ENCODE results near the gene MSANTD4. TPM values are rescaled to one million over a fixed set of nuclear protein-coding genes. Genes with fewer than 3 reads are reported as not detected.

MSANTD4 gene
- polyA plus RNA-seq, 1 of the 3 experiments (the other 2 are of a cell fraction): 6.2 TPM

- Histone ChIP-seq H3K27me3 (ENCODE audit: insufficient read depth) (no peaks in the 10 kb centered on the region), H2AFZ (ENCODE audit: low read depth) (no peak overlapping the region), H3K27ac (ENCODE audit: low read depth in 2 of 2, low read length in 1 of 2) (no peak overlapping the region), H3K4me1 (ENCODE audit: control insufficient read depth in 1 of 2, insufficient read depth in 2 of 2, low read depth in 1 of 2, low read length in 1 of 2) (no peaks in the 10 kb centered on the region), H3K9me2 (no peaks in the 10 kb centered on the region), H3K4me3 (ENCODE audit: low read depth in 2 of 2, low read length in 1 of 2) (no peak overlapping the region), H3K79me2 (ENCODE audit: insufficient read depth) (no peaks in the 10 kb centered on the region), H3K9me3 (no peaks in the 10 kb centered on the region), H3F3A (replicated peaks; ENCODE audit: insufficient read depth) (no peaks in the 10 kb centered on the region), H3K4me2 (no peak overlapping the region), H3K36me3 (replicated peaks in 1 of 2; ENCODE audit: control insufficient read depth in 1 of 2, insufficient read depth in 2 of 2, low read length in 1 of 2) (no peaks in the 10 kb centered on the region), H4K20me1 (ENCODE audit: insufficient read depth) (no peaks in the 10 kb centered on the region), H3K9ac (no peak overlapping the region)
- WGBS (ENCODE audit: low lambda C conversion rate): 65% methylated on average over 4 of the region's 4 CpGs
- ChIA-PET CTCF (interaction anchor here (0.6 to 1.1 kb wide), 2 partner anchors 14 to 1206 kb away, joined by 3 read pairs; no protein-coding TSS in a partner anchor), POLR2A (no interaction called here)
- TF ChIP-seq FOXJ3 (CRISPR knock-in tag; IDR thresholded peaks at IDR 0.05): no peak
- no peak for TF ChIP-seq MXI1 (IDR thresholded peaks at IDR 0.05; ENCODE audit: low read depth, low read length)
- no peak for TF ChIP-seq FOSL2 (IDR thresholded peaks at IDR 0.05; ENCODE audit: borderline replicate concordance, low read depth)
- TF ChIP-seq, protein P1, sequence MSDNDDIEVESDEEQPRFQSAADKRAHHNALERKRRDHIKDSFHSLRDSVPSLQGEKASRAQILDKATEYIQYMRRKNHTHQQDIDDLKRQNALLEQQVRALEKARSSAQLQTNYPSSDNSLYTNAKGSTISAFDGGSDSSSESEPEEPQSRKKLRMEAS (IDR thresholded peaks at IDR 0.05; ENCODE audit: low read depth): no peak
- no peak for DNase-seq
Measured at GRCh38 chr11:106030609-106031008, 8.6 kb upstream of the MSANTD4 start.

DNA sequence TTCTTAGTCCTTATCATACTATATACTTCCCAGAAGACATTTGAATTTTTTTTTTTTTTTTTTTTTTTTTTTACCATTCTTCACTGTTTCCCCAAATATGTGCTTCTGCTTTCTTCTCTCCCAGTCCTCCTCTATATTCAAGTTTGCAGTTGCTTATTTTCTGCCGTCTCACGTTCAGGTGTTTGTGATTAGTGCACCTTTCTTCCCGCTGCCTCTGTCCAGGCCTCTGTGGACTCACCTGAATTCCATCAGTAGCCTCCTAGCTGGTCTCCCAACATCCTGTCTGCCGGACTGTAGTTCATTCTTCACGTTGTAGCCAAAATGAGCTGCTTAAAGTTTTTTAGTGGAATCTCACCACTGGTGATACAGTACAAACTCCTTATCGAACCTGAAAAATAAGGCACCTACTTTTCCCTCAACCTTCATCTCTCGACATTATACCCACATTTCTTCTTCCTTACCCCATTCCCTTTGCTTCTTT lies 795 bp upstream of the MSANTD4 start:
- no peak for DNase-seq
- H3K4me1 ChIP-seq (ENCODE audit: control insufficient read depth in 1 of 2, insufficient read depth in 2 of 2, low read depth in 1 of 2, low read length in 1 of 2): peaks cover 0 to 24% of the 10 kb centered on the region in 2 experiments; a peak in 3 of 4 replicates
- peak overlapping the region; percentile 67 to 80 for H3K4me3 ChIP-seq (ENCODE audit: low read depth in 2 of 2, low read length in 1 of 2)
- no peaks in the 10 kb centered on the region for H3K9me2 ChIP-seq
- POLR2A ChIA-PET: no interaction called here
- H3K36me3 ChIP-seq (replicated peaks in 1 of 2; ENCODE audit: control insufficient read depth in 1 of 2, insufficient read depth in 2 of 2, low read length in 1 of 2): peaks cover 7 to 21% of the 10 kb centered on the region in 2 experiments
- TF ChIP-seq GABPA (IDR thresholded peaks at IDR 0.05; ENCODE audit: low read depth): no peak
- TF ChIP-seq EP300 (IDR thresholded peaks at IDR 0.05; ENCODE audit: borderline replicate concordance in 1 of 2, low read depth in 1 of 2, low read length in 1 of 2): no peak
- no peak for TF ChIP-seq NRF1 (IDR thresholded peaks at IDR 0.05; ENCODE audit: low read depth, low read length)
- no peak for TF ChIP-seq MEF2A (IDR thresholded peaks at IDR 0.05; ENCODE audit: borderline replicate concordance, low read depth)
- no peak for TF ChIP-seq CHD2 (IDR thresholded peaks at IDR 0.05; ENCODE audit: low read length, partially characterized antibody)
- TF ChIP-seq, protein P2, sequence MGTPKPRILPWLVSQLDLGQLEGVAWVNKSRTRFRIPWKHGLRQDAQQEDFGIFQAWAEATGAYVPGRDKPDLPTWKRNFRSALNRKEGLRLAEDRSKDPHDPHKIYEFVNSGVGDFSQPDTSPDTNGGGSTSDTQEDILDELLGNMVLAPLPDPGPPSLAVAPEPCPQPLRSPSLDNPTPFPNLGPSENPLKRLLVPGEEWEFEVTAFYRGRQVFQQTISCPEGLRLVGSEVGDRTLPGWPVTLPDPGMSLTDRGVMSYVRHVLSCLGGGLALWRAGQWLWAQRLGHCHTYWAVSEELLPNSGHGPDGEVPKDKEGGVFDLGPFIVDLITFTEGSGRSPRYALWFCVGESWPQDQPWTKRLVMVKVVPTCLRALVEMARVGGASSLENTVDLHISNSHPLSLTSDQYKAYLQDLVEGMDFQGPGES (IDR thresholded peaks at IDR 0.05; ENCODE audit: low read depth, low read length): no peak
- TF ChIP-seq, protein P3, sequence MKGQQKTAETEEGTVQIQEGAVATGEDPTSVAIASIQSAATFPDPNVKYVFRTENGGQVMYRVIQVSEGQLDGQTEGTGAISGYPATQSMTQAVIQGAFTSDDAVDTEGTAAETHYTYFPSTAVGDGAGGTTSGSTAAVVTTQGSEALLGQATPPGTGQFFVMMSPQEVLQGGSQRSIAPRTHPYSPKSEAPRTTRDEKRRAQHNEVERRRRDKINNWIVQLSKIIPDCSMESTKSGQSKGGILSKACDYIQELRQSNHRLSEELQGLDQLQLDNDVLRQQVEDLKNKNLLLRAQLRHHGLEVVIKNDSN (IDR thresholded peaks at IDR 0.05; ENCODE audit: borderline replicate concordance, low read depth): no peak
- TF ChIP-seq, protein P4, sequence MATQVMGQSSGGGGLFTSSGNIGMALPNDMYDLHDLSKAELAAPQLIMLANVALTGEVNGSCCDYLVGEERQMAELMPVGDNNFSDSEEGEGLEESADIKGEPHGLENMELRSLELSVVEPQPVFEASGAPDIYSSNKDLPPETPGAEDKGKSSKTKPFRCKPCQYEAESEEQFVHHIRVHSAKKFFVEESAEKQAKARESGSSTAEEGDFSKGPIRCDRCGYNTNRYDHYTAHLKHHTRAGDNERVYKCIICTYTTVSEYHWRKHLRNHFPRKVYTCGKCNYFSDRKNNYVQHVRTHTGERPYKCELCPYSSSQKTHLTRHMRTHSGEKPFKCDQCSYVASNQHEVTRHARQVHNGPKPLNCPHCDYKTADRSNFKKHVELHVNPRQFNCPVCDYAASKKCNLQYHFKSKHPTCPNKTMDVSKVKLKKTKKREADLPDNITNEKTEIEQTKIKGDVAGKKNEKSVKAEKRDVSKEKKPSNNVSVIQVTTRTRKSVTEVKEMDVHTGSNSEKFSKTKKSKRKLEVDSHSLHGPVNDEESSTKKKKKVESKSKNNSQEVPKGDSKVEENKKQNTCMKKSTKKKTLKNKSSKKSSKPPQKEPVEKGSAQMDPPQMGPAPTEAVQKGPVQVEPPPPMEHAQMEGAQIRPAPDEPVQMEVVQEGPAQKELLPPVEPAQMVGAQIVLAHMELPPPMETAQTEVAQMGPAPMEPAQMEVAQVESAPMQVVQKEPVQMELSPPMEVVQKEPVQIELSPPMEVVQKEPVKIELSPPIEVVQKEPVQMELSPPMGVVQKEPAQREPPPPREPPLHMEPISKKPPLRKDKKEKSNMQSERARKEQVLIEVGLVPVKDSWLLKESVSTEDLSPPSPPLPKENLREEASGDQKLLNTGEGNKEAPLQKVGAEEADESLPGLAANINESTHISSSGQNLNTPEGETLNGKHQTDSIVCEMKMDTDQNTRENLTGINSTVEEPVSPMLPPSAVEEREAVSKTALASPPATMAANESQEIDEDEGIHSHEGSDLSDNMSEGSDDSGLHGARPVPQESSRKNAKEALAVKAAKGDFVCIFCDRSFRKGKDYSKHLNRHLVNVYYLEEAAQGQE (IDR thresholded peaks at IDR 0.05; ENCODE audit: low read depth, low read length): no peak
- no peak for TF ChIP-seq SIN3A (IDR thresholded peaks at IDR 0.05; ENCODE audit: borderline replicate concordance, low read depth, low read length)
- TF ChIP-seq MXI1 (IDR thresholded peaks at IDR 0.05; ENCODE audit: low read depth, low read length): no peak
- TF ChIP-seq FOSL2 (IDR thresholded peaks at IDR 0.05; ENCODE audit: borderline replicate concordance, low read depth): no peak
- no peak for TF ChIP-seq TCF12 (IDR thresholded peaks at IDR 0.05)
- TF ChIP-seq TAF1 (IDR thresholded peaks at IDR 0.05; ENCODE audit: borderline replicate concordance, low read depth, low read length): no peak
- TF ChIP-seq FOXJ3 (CRISPR knock-in tag; IDR thresholded peaks at IDR 0.05): no peak
- H2AFZ ChIP-seq (ENCODE audit: low read depth): peak overlapping the region; percentile 98
- peak overlapping the region; percentile 60 to 72 for H3K27ac ChIP-seq (ENCODE audit: low read depth in 2 of 2, low read length in 1 of 2)
- H3K9me3 ChIP-seq: no peaks in the 10 kb centered on the region
- H3K27me3 ChIP-seq (ENCODE audit: insufficient read depth): no peaks in the 10 kb centered on the region
- H3F3A ChIP-seq (replicated peaks; ENCODE audit: insufficient read depth): no peaks in the 10 kb centered on the region
- peak overlapping the region; percentile 46; the same call in 1 of the 2 replicates for H3K9ac ChIP-seq
- WGBS (ENCODE audit: low lambda C conversion rate): 59% methylated on average over 7 of the region's 7 CpGs
- CTCF ChIA-PET: interaction anchor here (1.1 to 1.6 kb wide), 2 partner anchors 12 to 54 kb away, joined by 3 to 4 read pairs; partner anchors contain the start of genes AASDHPPT and KBTBD3
- H3K79me2 ChIP-seq (ENCODE audit: insufficient read depth): peaks cover 40% of the 10 kb centered on the region
- no peaks in the 10 kb centered on the region for H4K20me1 ChIP-seq (ENCODE audit: insufficient read depth)
- peak overlapping the region; percentile 70 for H3K4me2 ChIP-seq

Measured in SK-N-SH (cell line).